IPS-NIHi11 (cell line): ENCODE results near the gene RAD51AP2.
"Not testable (repeated sequence)": the region's sequence is repeated elsewhere in the genome, so short reads cannot be mapped to it uniquely, and the experiment has no call there.

Experiments
- DNase-seq: peaks from one replicate; pipeline ENCODE4 v3.0.0; 2012; ENCODE audit warnings: mixed read lengths, low spot score

The RAD51AP2 gene

GRCh38 chr2:17538022-17538843, 20.0 kb upstream of the RAD51AP2 start:
- peak; percentile 14 for DNase-seq

- no peak for DNase-seq
Observed at GRCh38 chr2:17536416-17536815, 18.2 kb upstream of the RAD51AP2 start.

- no peak for DNase-seq
Observed at GRCh38 chr2:17533546-17533945, 15.3 kb upstream of the RAD51AP2 start.

GRCh38 chr2:17529771-17530170, 11.5 kb upstream of the RAD51AP2 start:
- DNase-seq, result no peak

GRCh38 chr2:17522303-17522702, 4.1 kb upstream of the RAD51AP2 start:
- DNase-seq, result no peak

- DNase-seq, result no peak
Observed at GRCh38 chr2:17521621-17522020, 3.4 kb upstream of the RAD51AP2 start.

GRCh38 chr2:17520761-17521160, 2.5 kb upstream of the RAD51AP2 start:
- no peak for DNase-seq

- no peak for DNase-seq
Observed at GRCh38 chr2:17519486-17519885, 1.2 kb upstream of the RAD51AP2 start.

GRCh38 chr2:17517481-17518211, 594 bp downstream of the RAD51AP2 start:
- peak; percentile 12 for DNase-seq

- DNase-seq, result no peak
Observed at GRCh38 chr2:17515652-17516051, 2.6 kb downstream of the RAD51AP2 start.

GRCh38 chr2:17506736-17507616, 11.3 kb downstream of the RAD51AP2 start:
- DNase-seq, result no peak

- DNase-seq, result no peak
Observed at GRCh38 chr2:17497718-17498117, 20.5 kb downstream of the RAD51AP2 start.

GRCh38 chr2:17495590-17495989, 22.6 kb downstream of the RAD51AP2 start:
- no peak for DNase-seq

- not testable (repeated sequence) for DNase-seq
Observed at GRCh38 chr2:17490165-17490564, 28.1 kb downstream of the RAD51AP2 start.

GRCh38 chr2:17488610-17489009, 29.6 kb downstream of the RAD51AP2 start:
- not testable (repeated sequence) for DNase-seq

GRCh38 chr2:17483496-17483895, 34.7 kb downstream of the RAD51AP2 start:
- no peak for DNase-seq

GRCh38 chr2:17482651-17483050, 35.6 kb downstream of the RAD51AP2 start:
- no peak for DNase-seq

- DNase-seq, result no peak
Observed at GRCh38 chr2:17479875-17480274, 38.4 kb downstream of the RAD51AP2 start.

GRCh38 chr2:17476830-17477229, 41.4 kb downstream of the RAD51AP2 start:
- no peak for DNase-seq

GRCh38 chr2:17476064-17476463, 42.2 kb downstream of the RAD51AP2 start:
- DNase-seq, result no peak

GRCh38 chr2:17475286-17475685, 43.0 kb downstream of the RAD51AP2 start:
- no peak for DNase-seq

GRCh38 chr2:17471979-17472378, 46.3 kb downstream of the RAD51AP2 start:
- no peak for DNase-seq
